ENCODE measurements around the gene AKAIN1. TPM values are rescaled to one million over a fixed set of nuclear protein-coding genes. Genes with fewer than 3 reads are reported as not detected.

Gene AKAIN1
- total and polyA plus RNA-seq, 2 of the 8 experiments (the other 6 are each of a cell fraction or from before 2014, with no cell fraction given), result not detected

DNA sequence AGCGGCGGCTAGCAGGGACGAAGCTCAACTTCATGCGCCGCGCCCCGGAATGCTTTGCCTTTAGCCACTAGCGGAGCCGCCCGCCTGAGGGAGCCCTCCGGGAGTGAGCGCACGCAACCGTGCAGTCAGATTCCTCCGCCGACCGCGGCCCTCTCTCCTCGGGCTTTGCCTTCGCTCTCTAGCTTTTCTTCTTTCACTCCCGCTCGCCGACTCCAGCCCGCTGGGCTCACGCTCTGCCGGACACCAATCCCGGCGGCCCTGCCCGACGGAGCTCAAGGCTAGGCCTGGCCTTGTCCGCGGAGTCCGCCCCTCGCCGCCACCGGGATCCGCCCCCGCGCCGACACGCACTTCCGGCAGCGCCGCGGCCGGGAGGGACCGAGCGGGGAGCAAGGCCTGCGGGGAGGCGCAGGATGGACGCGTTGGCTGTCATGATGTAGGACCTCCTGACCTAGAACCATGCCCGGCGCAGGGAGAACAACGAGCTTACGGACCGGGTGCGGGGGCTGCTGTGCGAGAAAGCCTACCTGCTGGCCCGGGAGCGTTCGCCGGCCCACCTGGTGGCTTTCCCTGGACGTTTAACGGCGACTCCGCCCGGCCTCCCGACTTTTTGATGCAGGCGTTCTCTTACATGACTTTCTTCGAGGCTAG is 40.8 kb upstream of the AKAIN1 start (continued):
- TF ChIP-seq, protein P1, sequence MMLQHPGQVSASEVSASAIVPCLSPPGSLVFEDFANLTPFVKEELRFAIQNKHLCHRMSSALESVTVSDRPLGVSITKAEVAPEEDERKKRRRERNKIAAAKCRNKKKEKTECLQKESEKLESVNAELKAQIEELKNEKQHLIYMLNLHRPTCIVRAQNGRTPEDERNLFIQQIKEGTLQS (IDR thresholded peaks at IDR 0.05; ENCODE audit: insufficient read depth, low read depth, low read length), result 0 out of 2 replicates have a peak, but pooled peaks have one; percentile 18
- TF ChIP-seq CHD1 (IDR thresholded peaks at IDR 0.05; ENCODE audit: low read depth, low read length), result no peak
- no peak for TF ChIP-seq CHD7 (IDR thresholded peaks at IDR 0.05; ENCODE audit: insufficient replicate concordance, low read length)
- 0 out of 2 replicates have a peak, but pooled peaks have one; percentile 6 for TF ChIP-seq SP1 (IDR thresholded peaks at IDR 0.05; ENCODE audit: low read depth, low read length)
- peak; percentile 15 to 76 for TF ChIP-seq POLR2A (IDR thresholded peaks at IDR 0.05; ENCODE audit: control extremely low read depth in 1 of 2, low read depth in 2 of 2, low read length in 2 of 2)
- peak; percentile 88 for TF ChIP-seq POLR2AphosphoS5 (IDR thresholded peaks at IDR 0.05; ENCODE audit: low read depth, low read length)
- TF ChIP-seq SUZ12 (IDR thresholded peaks at IDR 0.05; ENCODE audit: low read length), result no peak
- peak; percentile 1 to 7 (median 4); a peak in 2 of 4 replicates for TF ChIP-seq CTCF (IDR thresholded peaks at IDR 0.05; ENCODE audit: control extremely low read depth in 1 of 3, insufficient read depth in 1 of 3, low read depth in 1 of 3, low read length in 3 of 3)
